HEK293T (cell line): ENCODE measurements around the gene PRDM16.

Experiments
- ARNT ChIP-seq: fragments of 450-650 bp; IDR thresholded peaks from 2 replicates; pipeline ENCODE4 v1.6.1; 2017; ENCODE audit warnings: mild to moderate bottlenecking
- BHLHE40 ChIP-seq: fragments of 450-650 bp; IDR thresholded peaks from 2 replicates; pipeline ENCODE4 v1.6.1; 2016; ENCODE audit warnings: mild to moderate bottlenecking, moderate library complexity, borderline replicate concordance
- LEF1 ChIP-seq: fragments of 450-650 bp; IDR thresholded peaks from 2 replicates; pipeline ENCODE4 v1.6.1; 2017; ENCODE audit warnings: mild to moderate bottlenecking, borderline replicate concordance
- NFRKB ChIP-seq: fragments of 450-650 bp; IDR thresholded peaks from 2 replicates; pipeline ENCODE4 v1.6.1; 2016; ENCODE audit warnings: mild to moderate bottlenecking, moderate library complexity
- SP1 ChIP-seq: fragments of 450-650 bp; IDR thresholded peaks from 2 replicates; pipeline ENCODE4 v1.6.1; 2017
- TARDBP ChIP-seq: fragments of 450-650 bp; IDR thresholded peaks from 2 replicates; pipeline ENCODE4 v1.6.1; 2016
- TF ChIP-seq, protein P1 (sequence below): fragments of 450-650 bp; IDR thresholded peaks from 2 replicates; pipeline ENCODE4 v1.6.1; 2016

- TF ChIP-seq, protein P1, sequence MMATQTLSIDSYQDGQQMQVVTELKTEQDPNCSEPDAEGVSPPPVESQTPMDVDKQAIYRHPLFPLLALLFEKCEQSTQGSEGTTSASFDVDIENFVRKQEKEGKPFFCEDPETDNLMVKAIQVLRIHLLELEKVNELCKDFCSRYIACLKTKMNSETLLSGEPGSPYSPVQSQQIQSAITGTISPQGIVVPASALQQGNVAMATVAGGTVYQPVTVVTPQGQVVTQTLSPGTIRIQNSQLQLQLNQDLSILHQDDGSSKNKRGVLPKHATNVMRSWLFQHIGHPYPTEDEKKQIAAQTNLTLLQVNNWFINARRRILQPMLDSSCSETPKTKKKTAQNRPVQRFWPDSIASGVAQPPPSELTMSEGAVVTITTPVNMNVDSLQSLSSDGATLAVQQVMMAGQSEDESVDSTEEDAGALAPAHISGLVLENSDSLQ = no peak
- no peak for TF ChIP-seq LEF1
- TF ChIP-seq NFRKB = no peak
- no peak for TF ChIP-seq ARNT
- TF ChIP-seq SP1 = no peak
- no peak for TF ChIP-seq TARDBP
- no peak for TF ChIP-seq BHLHE40
Measured at GRCh38 chr1:3456449-3456963, 387.5 kb downstream of the PRDM16 start.
